Stimulated activated naive CD4-positive, alpha-beta T cell (primary cell): Measurements from ENCODE around the gene ISCU.
"Not testable (repeated sequence)": the region's sequence is repeated elsewhere in the genome, so short reads cannot be mapped to it uniquely, and the experiment has no call there.

Experiments used
- DNase-seq, 6 experiments: peaks; one replicate each; lab custom pipeline; 2025; lab: John Stamatoyannopoulos, UW

The ISCU gene

DNA sequence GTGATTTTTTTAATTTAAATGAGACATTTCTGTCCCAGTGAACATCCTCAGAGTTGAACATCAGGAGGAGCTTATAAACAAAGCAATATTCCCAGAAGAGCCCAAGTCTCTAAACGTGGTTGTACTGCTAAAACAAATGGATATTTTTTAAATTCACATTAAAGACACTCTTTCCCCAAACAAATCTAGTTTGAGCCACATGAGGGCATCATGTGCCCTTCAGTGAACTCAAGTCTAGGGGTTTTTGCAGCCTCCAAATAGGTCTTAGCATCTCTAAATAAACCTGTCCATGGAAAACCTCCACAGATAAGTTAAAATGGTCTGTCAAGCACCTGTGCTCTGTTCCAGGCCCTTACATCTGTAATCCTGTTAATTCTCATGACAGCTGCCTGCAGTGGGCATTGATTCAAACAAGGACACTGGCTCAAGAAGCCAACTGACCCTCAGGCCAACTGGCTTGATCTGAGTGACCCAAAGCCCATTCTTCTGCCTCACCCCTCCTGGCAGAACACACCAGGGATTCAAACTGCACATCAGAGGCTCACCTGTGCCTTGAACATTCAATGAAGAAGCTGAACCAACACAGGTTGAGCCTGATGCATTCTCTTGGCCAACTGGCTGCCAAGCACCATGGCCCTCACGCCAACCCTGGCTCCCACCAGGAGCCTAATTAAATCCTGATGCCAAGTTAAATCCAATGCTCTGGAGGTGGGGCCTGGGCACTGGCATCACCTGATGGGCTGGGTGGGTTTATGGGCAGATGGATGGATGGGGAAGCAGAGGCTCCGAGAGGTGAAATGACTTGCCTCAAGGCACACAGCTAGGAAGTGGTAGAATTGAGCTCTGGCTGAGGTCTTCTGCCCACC lies 8.6 kb downstream of the ISCU start:
- DNase-seq: peak in 2 of 6 experiments; percentile 19 to 26

- no peak for DNase-seq
Measured at GRCh38 chr12:108571609-108572165, 9.3 kb downstream of the ISCU start.

GRCh38 chr12:108572166-108572790 lies 9.9 kb downstream of the ISCU start:
- no peak for DNase-seq

DNA sequence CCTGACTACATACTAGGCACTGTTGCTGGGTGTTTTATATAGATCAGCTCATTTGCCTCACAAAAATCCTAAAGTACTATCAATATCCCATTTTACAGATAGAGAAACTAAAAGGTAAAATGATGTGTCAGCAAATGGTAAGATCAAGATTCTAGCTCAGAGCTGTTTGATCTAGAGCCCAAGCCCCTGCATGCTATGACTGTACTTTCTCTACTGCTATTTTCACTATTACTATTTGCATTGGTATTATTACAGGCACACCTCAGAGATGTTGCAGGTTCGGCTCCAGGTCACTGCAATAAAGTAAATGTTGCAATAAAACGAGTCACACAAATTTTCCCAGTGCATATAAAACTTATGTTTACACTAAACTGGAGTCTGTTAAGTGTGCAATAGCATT lies 10.9 kb downstream of the ISCU start:
- no peak for DNase-seq

DNA sequence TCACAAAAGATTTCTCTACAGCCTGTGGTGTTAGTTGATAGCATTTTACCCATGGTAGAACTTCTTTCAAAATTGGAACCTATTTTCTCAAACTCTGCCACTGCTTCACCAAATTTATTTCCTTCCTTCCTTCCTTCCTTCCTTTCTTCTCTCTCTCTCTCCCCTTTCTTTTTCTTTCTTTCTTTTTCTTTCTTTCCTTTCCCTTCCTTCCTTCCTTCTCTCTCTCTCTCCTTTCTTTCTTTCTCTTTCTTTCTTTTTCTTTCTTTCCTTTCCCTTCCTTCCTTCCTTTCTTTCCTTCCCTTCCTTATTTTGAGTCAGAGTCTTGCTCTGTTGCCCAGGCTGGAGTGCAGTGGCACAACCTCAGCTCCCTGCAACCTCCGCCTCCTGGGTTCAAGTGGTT lies 11.9 kb downstream of the ISCU start:
- DNase-seq: not testable (repeated sequence)

- DNase-seq: peak in 4 of 6 experiments; percentile 10 to 38 (median 24)
Measured at GRCh38 chr12:108575199-108575912, 13.0 kb downstream of the ISCU start.

GRCh38 chr12:108576660-108577234 lies 14.4 kb downstream of the ISCU start:
- DNase-seq: no peak

- no peak for DNase-seq
Measured at GRCh38 chr12:108577458-108577857, 15.1 kb downstream of the ISCU start.

- DNase-seq: no peak
Measured at GRCh38 chr12:108578264-108578663, 15.9 kb downstream of the ISCU start.

DNA sequence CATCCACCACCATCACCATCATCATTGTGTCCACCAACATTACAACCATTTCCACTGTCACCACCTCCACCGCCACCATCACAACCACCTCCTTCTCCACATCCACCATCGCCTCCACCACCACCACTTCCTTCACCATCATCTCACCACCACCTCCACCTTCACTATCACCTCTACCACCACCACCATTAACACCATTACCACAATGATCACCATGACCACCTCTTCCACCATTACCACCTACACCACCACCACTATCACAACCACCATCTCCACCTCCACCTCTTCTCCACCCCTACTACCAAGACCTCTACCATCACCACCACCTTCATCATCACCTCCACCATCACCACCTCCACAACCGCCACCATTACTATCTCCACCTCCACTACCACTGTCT lies 16.4 kb downstream of the ISCU start:
- DNase-seq: no peak

GRCh38 chr12:108580531-108580930 lies 18.1 kb downstream of the ISCU start:
- DNase-seq: no peak

DNA sequence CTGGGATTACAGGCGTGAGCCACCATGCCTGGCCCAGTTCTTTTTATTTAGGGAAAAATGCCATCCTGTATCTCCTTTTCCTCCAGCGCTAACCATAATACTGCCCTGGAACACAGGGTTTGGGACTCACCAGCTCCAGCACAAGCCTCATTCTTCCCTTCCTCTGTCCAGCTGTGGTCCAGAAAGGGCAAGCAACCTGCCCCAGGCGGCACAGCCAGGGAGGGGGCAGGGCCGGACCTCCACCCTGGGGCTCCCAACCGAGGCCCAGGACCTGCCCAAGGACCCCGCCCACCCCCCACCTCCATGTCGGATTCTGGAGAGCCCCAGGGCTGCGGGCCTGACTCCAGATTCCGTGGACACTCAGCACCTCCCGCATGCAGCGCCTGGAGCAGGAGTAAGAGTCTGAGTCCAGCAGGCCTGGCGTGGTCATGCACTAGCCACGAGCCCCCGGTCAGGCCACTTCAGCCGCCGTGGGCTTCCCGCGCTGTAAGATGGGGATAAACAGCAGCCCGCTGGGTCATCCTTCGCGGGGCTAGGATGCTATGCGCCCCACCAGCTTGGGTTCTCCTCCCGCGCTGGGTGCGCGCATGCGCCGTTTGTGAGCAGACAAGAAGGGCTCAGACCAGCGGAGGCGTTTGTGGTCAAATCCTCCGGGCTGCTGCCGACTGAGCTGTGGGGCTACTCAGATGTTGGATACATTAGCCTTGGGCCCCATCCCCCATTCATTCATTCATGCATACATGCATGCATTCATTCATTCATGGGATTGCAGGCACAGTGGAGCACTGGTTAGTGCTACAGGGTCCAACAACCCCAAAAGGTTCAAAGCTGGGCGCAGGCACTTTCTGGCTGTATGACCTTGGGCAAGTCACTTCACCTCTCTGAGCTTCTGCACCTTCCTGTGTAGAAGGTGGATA lies 19.2 kb downstream of the ISCU start:
- DNase-seq: no peak

DNA sequence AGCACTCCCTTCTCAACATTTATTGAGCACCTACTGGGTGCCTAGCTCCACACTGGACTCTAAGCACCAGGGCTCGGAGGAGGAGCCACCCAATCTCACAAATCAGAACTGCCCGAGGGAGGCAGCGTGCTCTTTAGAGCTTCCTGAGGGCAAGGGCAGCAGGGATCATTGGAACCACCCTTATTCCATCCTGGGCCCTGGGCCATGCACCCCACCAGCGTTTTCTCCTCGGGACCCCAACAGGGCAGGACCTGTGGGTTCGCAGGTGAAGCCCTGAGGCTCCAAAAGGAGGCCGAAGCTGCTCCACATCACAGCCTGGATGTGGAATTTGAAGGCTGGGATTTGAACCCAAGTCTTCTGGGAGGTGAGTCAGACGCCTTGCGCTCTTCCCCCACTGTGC lies 20.1 kb downstream of the ISCU start:
- no peak for DNase-seq

DNA sequence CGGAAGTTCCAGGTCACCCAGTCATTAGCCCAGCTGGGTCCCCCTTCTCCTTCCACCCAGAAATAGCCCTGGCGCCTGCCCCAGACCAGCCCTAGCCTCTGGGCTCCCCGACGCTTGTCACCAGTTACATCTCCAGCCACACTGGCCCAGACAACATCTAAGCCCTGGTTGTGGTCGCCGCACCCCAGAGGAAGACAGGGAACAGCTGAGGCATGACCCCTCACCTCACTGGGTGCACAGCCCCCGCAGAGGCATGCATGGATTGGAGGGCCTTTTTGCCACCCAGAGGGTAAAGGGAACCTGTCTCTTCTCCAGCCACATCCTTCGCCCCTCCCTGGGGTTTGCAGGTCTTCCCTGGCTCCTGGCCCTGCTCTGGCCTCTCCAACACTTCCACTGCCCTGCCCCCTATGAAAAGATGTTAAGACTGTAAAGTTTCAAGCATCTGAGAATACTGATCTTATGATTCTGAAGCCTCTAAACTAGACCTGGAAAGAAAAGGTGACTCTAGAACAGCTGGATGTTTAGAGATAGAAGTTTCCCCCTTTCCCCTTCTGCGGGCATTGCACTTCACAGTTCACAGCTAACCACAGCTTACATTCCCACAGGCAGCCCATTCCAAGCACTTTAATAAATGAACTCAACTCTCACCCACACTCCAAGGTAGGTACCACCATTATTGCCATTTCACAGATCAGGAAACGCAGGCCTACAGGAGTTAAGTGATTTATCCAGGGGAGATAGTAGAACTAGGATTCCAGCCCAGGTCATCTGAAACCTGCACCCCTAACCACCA lies 20.8 kb downstream of the ISCU start:
- DNase-seq: no peak

DNA sequence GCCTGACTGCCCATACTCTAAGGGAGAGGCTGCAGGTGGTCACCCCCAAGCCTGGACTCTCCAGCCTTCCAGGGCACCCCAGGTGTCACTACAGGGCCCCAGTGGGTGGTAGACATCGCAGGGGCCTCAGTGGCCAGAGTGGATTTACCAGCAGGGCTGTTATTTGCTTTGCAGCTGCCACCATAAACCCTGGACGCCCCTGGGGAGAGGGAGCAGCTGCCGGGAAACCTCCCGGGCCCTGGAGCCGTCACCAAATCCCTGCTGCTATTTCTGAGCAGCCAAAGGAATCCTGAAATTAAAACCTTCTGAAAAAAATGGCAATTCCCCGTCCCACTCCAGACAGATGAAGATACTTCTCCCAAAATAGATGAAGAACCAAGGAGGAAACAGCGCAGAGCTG lies 21.6 kb downstream of the ISCU start:
- no peak for DNase-seq

DNA sequence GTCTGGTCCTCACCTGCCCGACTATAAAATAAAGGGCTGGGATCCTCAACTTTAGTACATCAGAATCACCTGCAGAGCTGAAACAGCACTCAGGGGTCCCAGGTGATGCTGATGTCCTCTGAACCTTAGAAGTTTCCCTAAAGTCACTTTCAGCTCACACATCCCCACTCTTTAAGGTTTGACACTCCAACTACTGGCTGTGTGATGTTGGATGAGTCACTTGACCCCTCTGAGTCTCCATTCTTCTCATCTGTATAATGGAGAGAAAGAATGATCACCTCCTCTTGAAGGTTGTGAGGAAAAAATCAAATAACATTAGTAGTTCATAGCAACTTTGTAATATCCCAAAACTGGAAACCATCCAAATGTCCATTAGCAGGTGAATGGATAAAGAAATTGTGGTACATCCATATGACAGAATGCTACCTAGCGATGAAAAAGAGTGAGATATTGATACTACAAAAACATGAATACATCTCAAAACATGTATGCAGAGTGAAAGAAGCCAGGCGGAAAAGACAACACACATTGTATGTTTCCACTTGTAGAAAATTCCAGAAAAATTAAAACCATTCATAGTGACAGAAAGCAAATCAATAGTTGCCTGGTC lies 22.2 kb downstream of the ISCU start:
- no peak for DNase-seq

- no peak for DNase-seq
Measured at GRCh38 chr12:108585864-108586263, 23.5 kb downstream of the ISCU start.

- DNase-seq: no peak
Measured at GRCh38 chr12:108586306-108586705, 23.9 kb downstream of the ISCU start.

GRCh38 chr12:108587826-108588225 lies 25.4 kb downstream of the ISCU start:
- no peak for DNase-seq
